Caki2 (cell line): ENCODE results near the gene GRAMD4. TPM values are rescaled to one million over a fixed set of nuclear protein-coding genes. Genes with fewer than 3 reads are reported as not detected.
A peak's percentile ranks its signal among the peaks of the same experiment; 100 is the strongest.
"Not testable (repeated sequence)": the region's sequence is repeated elsewhere in the genome, so short reads cannot be mapped to it uniquely, and the experiment has no call there.

Experiments
- DNase-seq: peaks from one replicate; pipeline ENCODE4 v3.0.0-alpha.2; 2015; ENCODE audit warnings: low read depth
- in situ Hi-C: cut with HindIII; loops from 2 replicates; pipeline ENCODE4 v1.10.0; 2016; ENCODE audit warnings: low sequenced_read_pairs, low pct_unique_long_range_greater_than_20kb, mixed read lengths
- total RNA-seq: library from RNA; depleted of rRNA; stranded (reverse); fragments of >200 nt; shearing (Covaris generic); gene quantifications from 2 replicates; pipeline ENCODE4 v1.2.3, GENCODE V29; 2014; ENCODE audit warnings: low replicate concordance

Gene GRAMD4
- total RNA-seq, 1 experiment from 2014 or later = 46.8 TPM

GRCh38 chr22:46628756-46629155 lies 8.6 kb downstream of the GRAMD4 start:
- DNase-seq = no peak
- in situ Hi-C loops = no loop called here

- in situ Hi-C loops = no loop called here
Measured at GRCh38 chr22:46629291-46629690, 9.1 kb downstream of the GRAMD4 start.

GRCh38 chr22:46631113-46631512 lies 10.9 kb downstream of the GRAMD4 start:
- in situ Hi-C loops = no loop called here
- DNase-seq = no peak

More at GRCh38 chr22:46629291-46629690, 9.1 kb downstream of the GRAMD4 start:
- DNase-seq = no peak

GRCh38 chr22:46632646-46633249 lies 12.6 kb downstream of the GRAMD4 start:
- in situ Hi-C loops = no loop called here
- no peak for DNase-seq

- DNase-seq = no peak
- in situ Hi-C loops = no loop called here
Measured at GRCh38 chr22:46633334-46633890, 13.2 kb downstream of the GRAMD4 start.

- DNase-seq = no peak
- in situ Hi-C loops = no loop called here
Measured at GRCh38 chr22:46634011-46634699, 14.0 kb downstream of the GRAMD4 start.

- in situ Hi-C loops = not testable (repeated sequence)
Measured at GRCh38 chr22:46634973-46635685, 14.9 kb downstream of the GRAMD4 start.

GRCh38 chr22:46635756-46636155 lies 15.6 kb downstream of the GRAMD4 start:
- DNase-seq = peak; percentile 32
- in situ Hi-C loops = no loop called here

More at GRCh38 chr22:46634973-46635685, 14.9 kb downstream of the GRAMD4 start:
- peak; percentile 58 for DNase-seq

GRCh38 chr22:46636221-46637002 lies 16.2 kb downstream of the GRAMD4 start:
- no peak for DNase-seq
- in situ Hi-C loops = no loop called here

GRCh38 chr22:46637711-46638600 lies 17.8 kb downstream of the GRAMD4 start:
- in situ Hi-C loops = no loop called here
- no peak for DNase-seq

GRCh38 chr22:46638601-46639431 lies 18.6 kb downstream of the GRAMD4 start:
- DNase-seq = no peak
- in situ Hi-C loops = no loop called here

GRCh38 chr22:46639843-46640242 lies 19.7 kb downstream of the GRAMD4 start:
- DNase-seq = no peak
- in situ Hi-C loops = no loop called here

GRCh38 chr22:46640293-46641055 lies 20.3 kb downstream of the GRAMD4 start:
- no peak for DNase-seq
- in situ Hi-C loops = no loop called here

- no peak for DNase-seq
- in situ Hi-C loops = no loop called here
Measured at GRCh38 chr22:46641811-46642266, 21.7 kb downstream of the GRAMD4 start.

GRCh38 chr22:46642840-46643480 lies 22.8 kb downstream of the GRAMD4 start:
- in situ Hi-C loops, DNase-seq: not testable (repeated sequence)
